ENCODE measurements around the gene SDK1. TPM values are rescaled to one million over a fixed set of nuclear protein-coding genes. Genes with fewer than 3 reads are reported as not detected.

The SDK1 gene
- total RNA-seq, 1 donor from 2014 or later, result 225 TPM

DNA sequence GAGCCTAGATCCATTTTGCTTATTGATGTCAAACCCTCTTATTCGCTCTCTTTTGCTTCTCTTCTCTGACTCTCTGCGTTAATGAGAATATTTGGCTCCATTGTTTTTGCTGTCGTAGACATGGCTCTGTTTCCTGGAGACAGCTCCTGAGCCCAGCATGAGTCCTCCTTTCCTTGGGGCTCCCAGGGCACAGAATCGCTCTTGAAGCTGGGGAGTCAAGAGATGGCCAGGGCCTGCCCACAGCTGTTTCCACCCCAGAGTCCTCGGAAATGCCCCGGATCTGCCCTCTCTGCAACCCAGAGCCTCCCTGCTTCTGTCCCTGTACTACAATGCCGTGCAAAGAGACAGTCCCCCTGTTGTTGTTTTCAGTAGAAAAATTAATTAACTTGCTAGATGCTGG, 814.4 kb downstream of the SDK1 start:
- TF ChIP-seq, protein P1, sequence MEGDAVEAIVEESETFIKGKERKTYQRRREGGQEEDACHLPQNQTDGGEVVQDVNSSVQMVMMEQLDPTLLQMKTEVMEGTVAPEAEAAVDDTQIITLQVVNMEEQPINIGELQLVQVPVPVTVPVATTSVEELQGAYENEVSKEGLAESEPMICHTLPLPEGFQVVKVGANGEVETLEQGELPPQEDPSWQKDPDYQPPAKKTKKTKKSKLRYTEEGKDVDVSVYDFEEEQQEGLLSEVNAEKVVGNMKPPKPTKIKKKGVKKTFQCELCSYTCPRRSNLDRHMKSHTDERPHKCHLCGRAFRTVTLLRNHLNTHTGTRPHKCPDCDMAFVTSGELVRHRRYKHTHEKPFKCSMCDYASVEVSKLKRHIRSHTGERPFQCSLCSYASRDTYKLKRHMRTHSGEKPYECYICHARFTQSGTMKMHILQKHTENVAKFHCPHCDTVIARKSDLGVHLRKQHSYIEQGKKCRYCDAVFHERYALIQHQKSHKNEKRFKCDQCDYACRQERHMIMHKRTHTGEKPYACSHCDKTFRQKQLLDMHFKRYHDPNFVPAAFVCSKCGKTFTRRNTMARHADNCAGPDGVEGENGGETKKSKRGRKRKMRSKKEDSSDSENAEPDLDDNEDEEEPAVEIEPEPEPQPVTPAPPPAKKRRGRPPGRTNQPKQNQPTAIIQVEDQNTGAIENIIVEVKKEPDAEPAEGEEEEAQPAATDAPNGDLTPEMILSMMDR (IDR thresholded peaks at IDR 0.05; ENCODE audit: partially characterized antibody, unreplicated experiment), result no peak
- Mint-ChIP-seq H3K36me3 (ENCODE audit: unreplicated experiment) (peaks cover 54% of the 10 kb centered on the region), H3K27ac (ENCODE audit: unreplicated experiment) (peak overlapping the region; percentile 33), H3K4me3 (ENCODE audit: unreplicated experiment) (no peak overlapping the region), H3K27me3 (ENCODE audit: unreplicated experiment) (peaks cover 13% of the 10 kb centered on the region), H3K4me1 (ENCODE audit: low read depth, unreplicated experiment) (peaks cover 10% of the 10 kb centered on the region), H3K9me3 (ENCODE audit: unreplicated experiment) (peaks cover 34% of the 10 kb centered on the region)
- DNase-seq, result no peak

DNA sequence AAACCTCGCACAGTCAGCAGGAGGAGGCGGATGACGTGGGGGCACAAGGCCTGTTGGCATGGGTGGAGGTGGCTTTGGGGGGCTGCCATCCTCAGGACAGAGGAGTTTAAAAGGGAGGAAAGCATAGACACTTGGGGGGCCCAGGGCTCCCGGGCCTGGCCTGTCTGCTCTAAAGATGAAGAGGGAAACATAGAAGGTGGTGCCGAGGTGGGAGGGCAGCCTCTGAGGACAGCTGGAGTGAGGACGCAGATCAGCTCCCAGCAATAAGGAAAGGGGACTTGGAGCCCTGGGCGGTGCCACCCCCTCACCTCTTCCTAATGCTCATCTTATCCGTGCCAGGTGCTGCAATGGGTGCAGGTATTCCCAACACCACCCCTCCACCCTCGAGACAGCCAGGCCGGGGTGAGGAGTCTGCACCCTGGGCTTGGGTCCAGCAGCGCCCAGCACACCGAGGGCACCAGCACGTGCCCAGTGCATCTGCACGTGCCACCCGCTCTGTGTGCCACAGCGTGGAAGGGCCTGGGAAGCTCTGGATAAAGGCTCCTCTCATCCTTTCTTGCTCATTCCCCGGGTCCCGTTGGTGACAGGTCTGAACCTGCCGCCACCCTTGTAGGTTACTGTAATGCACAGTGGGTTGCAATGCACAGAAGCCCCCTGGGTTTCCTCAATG, 815.0 kb downstream of the SDK1 start:
- H3K4me1 Mint-ChIP-seq (ENCODE audit: low read depth, unreplicated experiment), result peaks cover 10% of the 10 kb centered on the region
- peak overlapping the region; percentile 33 for H3K27ac Mint-ChIP-seq (ENCODE audit: unreplicated experiment)
- TF ChIP-seq, protein P1 (IDR thresholded peaks at IDR 0.05; ENCODE audit: partially characterized antibody, unreplicated experiment), result no peak
- peaks cover 32% of the 10 kb centered on the region for H3K9me3 Mint-ChIP-seq (ENCODE audit: unreplicated experiment)
- H3K4me3 Mint-ChIP-seq (ENCODE audit: unreplicated experiment), result no peak overlapping the region
- DNase-seq, result no peak
- H3K27me3 Mint-ChIP-seq (ENCODE audit: unreplicated experiment), result peaks cover 13% of the 10 kb centered on the region
- peaks cover 56% of the 10 kb centered on the region for H3K36me3 Mint-ChIP-seq (ENCODE audit: unreplicated experiment)

DNA sequence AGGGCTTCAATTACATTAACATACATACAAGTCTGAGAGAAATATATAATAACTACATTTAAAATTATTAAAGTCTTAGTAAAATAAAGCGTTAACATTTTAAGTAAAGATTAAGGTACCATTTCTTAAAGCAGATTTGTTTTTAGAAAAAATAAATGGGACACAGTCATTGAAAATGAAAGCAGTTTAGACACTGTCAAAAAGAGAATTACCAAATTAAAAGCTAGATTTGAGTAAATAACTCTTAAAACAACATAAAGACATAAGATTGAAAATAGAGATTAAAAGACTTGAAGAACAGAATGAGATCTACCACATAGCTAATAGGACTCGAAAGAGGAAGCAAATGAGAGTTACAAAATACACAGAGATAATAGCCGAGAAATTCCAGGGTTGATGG, 818.8 kb downstream of the SDK1 start:
- TF ChIP-seq, protein P1 (IDR thresholded peaks at IDR 0.05; ENCODE audit: partially characterized antibody, unreplicated experiment), result no peak
- H3K27me3 Mint-ChIP-seq (ENCODE audit: unreplicated experiment), result peaks cover 21% of the 10 kb centered on the region
- no peak for DNase-seq
- no peak overlapping the region for H3K27ac Mint-ChIP-seq (ENCODE audit: unreplicated experiment)
- H3K9me3 Mint-ChIP-seq (ENCODE audit: unreplicated experiment), result peaks cover 29% of the 10 kb centered on the region
- peaks cover 12% of the 10 kb centered on the region for H3K4me1 Mint-ChIP-seq (ENCODE audit: low read depth, unreplicated experiment)
- peaks cover 50% of the 10 kb centered on the region for H3K36me3 Mint-ChIP-seq (ENCODE audit: unreplicated experiment)
- H3K4me3 Mint-ChIP-seq (ENCODE audit: unreplicated experiment), result no peak overlapping the region

DNA sequence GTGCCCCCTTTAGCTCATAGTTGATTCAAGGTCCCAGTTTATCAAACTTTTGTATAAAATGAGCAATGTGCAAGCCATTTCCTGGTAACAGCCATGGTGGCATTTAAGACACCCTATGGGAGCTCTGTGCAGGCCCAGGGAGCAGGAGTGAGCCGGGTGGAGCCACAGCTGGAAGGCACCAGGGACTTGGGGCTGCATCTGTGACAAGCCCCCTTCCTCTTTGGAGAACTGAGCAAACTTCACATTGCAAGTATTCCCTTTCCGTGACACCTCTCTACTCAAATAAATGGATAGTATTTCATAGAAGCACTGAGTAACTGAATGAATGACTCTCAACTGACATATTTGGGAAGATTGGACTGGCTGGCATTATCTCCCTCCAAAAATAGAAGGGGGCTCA, 822.3 kb downstream of the SDK1 start:
- peaks cover 54% of the 10 kb centered on the region for H3K36me3 Mint-ChIP-seq (ENCODE audit: unreplicated experiment)

DNA sequence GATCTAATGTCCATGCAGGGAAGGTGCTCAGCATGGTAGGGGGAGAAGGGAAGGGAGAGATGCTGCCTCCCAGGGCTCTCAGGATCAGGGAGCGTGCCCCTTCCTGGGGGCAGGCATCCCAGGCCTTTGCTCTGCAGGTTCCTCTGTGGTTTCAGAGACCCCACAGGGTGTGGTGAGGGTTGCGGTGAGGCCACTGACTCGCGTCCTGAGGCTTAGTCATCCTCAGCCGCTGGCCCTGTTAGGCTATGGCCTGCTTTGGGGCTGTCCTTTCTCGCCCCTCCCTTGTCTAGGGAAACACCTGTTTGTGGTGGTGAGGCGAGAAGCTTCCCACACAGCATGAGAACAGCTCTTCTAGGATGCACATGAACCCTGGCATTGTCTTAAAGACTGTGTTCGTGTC, 822.8 kb downstream of the SDK1 start:
- peaks cover 50% of the 10 kb centered on the region for H3K36me3 Mint-ChIP-seq (ENCODE audit: unreplicated experiment)
- H3K27me3 Mint-ChIP-seq (ENCODE audit: unreplicated experiment), result peaks cover 18% of the 10 kb centered on the region
- H3K4me1 Mint-ChIP-seq (ENCODE audit: low read depth, unreplicated experiment), result peaks cover 7% of the 10 kb centered on the region
- peaks cover 23% of the 10 kb centered on the region for H3K9me3 Mint-ChIP-seq (ENCODE audit: unreplicated experiment)
- TF ChIP-seq, protein P1 (IDR thresholded peaks at IDR 0.05; ENCODE audit: partially characterized antibody, unreplicated experiment), result no peak
- H3K4me3 Mint-ChIP-seq (ENCODE audit: unreplicated experiment), result no peak overlapping the region
- no peak overlapping the region for H3K27ac Mint-ChIP-seq (ENCODE audit: unreplicated experiment)
- no peak for DNase-seq

More for the DNA sequence above, 822.3 kb downstream of the SDK1 start:
- Mint-ChIP-seq H3K4me3 (ENCODE audit: unreplicated experiment) (no peak overlapping the region), H3K27me3 (ENCODE audit: unreplicated experiment) (peaks cover 22% of the 10 kb centered on the region), H3K27ac (ENCODE audit: unreplicated experiment) (no peak overlapping the region), H3K9me3 (ENCODE audit: unreplicated experiment) (peaks cover 25% of the 10 kb centered on the region), H3K4me1 (ENCODE audit: low read depth, unreplicated experiment) (peaks cover 7% of the 10 kb centered on the region)
- DNase-seq, result no peak
- TF ChIP-seq, protein P1 (IDR thresholded peaks at IDR 0.05; ENCODE audit: partially characterized antibody, unreplicated experiment), result no peak
